Type B pancreatic cell (in vitro differentiated cells): Measurements from ENCODE around the gene MKI67. TPM values are rescaled to one million over a fixed set of nuclear protein-coding genes. Genes with fewer than 3 reads are reported as not detected.
A peak's percentile ranks its signal among the peaks of the same experiment; 100 is the strongest.

Source experiments
- DNase-seq: peaks from one replicate; pipeline ENCODE4 v3.0.0; 2021; ENCODE audit warnings: mixed read lengths; ENCODE audit not compliant: unreplicated experiment; ENCODE audit errors: extremely low spot score
- H3K27ac Mint-ChIP-seq: 2 replicates; pipeline ENCODE4 v1.8.0; 2021; ENCODE audit warnings: mild to moderate bottlenecking, mixed read lengths
- H3K27me3 Mint-ChIP-seq: 2 replicates; pipeline ENCODE4 v1.8.0; 2021; ENCODE audit warnings: mixed read lengths
- H3K36me3 Mint-ChIP-seq: 2 replicates; pipeline ENCODE4 v1.8.0; 2021; ENCODE audit warnings: mixed read lengths
- H3K4me1 Mint-ChIP-seq: one replicate; pipeline ENCODE4 v1.8.0; 2021; ENCODE audit warnings: mixed read lengths; ENCODE audit not compliant: unreplicated experiment
- H3K4me3 Mint-ChIP-seq: 2 replicates; pipeline ENCODE4 v1.8.0; 2021; ENCODE audit warnings: mild to moderate bottlenecking, mixed read lengths
- H3K9me3 Mint-ChIP-seq: 2 replicates; pipeline ENCODE4 v1.8.0; 2021; ENCODE audit warnings: mixed read lengths
- total RNA-seq: library from RNA; stranded (reverse); gene quantifications from 2 replicates; pipeline ENCODE4 v1.2.1, GENCODE V29; 2021; ENCODE audit warnings: low replicate concordance
- TF ChIP-seq, protein P1 (sequence below): fragments of 200-600 bp; sonication (generic); conservative IDR thresholded peaks from 2 replicates; pipeline ENCODE4 v1.5.0; 2021; ENCODE audit warnings: antibody characterized with exemption, mild to moderate bottlenecking

The MKI67 gene
- total RNA-seq, 1 donor from 2014 or later: 104 TPM

DNA sequence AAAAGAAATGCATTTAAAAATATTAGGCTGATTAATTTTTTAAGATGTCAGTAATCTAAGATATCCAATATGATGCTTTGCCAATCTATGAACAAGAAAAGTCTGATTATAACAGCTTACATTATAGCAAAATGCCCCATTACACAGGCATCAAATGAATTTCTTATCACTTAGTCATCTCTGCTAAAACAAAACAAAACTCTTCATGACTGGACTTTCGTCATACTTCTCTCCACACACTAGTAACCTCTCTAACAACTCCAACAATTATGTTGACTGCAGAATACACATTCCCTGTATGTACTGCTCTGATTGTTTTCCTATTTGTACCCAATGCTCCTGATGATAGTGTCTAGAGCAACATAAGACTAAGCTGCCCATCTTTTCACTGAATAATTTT lies 3.8 kb upstream of the MKI67 start:
- H3K4me1 Mint-ChIP-seq: peaks cover 4% of the 10 kb centered on the region
- H3K36me3 Mint-ChIP-seq: no peaks in the 10 kb centered on the region
- peaks cover 17% of the 10 kb centered on the region for H3K27me3 Mint-ChIP-seq
- TF ChIP-seq, protein P1, sequence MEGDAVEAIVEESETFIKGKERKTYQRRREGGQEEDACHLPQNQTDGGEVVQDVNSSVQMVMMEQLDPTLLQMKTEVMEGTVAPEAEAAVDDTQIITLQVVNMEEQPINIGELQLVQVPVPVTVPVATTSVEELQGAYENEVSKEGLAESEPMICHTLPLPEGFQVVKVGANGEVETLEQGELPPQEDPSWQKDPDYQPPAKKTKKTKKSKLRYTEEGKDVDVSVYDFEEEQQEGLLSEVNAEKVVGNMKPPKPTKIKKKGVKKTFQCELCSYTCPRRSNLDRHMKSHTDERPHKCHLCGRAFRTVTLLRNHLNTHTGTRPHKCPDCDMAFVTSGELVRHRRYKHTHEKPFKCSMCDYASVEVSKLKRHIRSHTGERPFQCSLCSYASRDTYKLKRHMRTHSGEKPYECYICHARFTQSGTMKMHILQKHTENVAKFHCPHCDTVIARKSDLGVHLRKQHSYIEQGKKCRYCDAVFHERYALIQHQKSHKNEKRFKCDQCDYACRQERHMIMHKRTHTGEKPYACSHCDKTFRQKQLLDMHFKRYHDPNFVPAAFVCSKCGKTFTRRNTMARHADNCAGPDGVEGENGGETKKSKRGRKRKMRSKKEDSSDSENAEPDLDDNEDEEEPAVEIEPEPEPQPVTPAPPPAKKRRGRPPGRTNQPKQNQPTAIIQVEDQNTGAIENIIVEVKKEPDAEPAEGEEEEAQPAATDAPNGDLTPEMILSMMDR: no peak
- H3K4me3 Mint-ChIP-seq: no peak overlapping the region
- H3K9me3 Mint-ChIP-seq: no peaks in the 10 kb centered on the region
- no peak for DNase-seq
- no peak overlapping the region for H3K27ac Mint-ChIP-seq

DNA sequence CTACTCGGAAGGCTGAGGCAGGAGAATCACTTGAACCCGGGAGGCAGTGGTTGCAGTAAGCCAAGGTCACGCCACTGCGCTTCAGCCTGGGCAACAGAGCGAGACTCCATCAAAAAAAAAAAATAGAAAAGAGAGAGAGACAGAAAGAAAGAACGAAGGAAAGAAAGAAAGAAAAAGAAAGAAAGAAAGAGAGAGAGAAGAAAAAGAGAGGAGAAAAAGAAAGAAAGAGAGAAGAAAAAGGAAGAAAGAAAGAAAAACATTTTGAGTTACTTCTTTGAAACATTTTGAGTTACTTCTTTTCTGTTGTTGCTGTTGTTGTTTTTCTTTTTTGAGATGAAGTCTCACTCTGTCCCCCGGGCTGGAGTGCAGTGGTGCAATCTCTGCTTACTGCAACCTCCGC lies 2.4 kb upstream of the MKI67 start:
- H3K36me3 Mint-ChIP-seq: no peaks in the 10 kb centered on the region
- H3K4me1 Mint-ChIP-seq: peaks cover 15% of the 10 kb centered on the region
- no peak overlapping the region for H3K4me3 Mint-ChIP-seq
- H3K27me3 Mint-ChIP-seq: peaks cover 18% of the 10 kb centered on the region
- no peak overlapping the region for H3K27ac Mint-ChIP-seq
- TF ChIP-seq, protein P1: no peak
- no peaks in the 10 kb centered on the region for H3K9me3 Mint-ChIP-seq
- no peak for DNase-seq

DNA sequence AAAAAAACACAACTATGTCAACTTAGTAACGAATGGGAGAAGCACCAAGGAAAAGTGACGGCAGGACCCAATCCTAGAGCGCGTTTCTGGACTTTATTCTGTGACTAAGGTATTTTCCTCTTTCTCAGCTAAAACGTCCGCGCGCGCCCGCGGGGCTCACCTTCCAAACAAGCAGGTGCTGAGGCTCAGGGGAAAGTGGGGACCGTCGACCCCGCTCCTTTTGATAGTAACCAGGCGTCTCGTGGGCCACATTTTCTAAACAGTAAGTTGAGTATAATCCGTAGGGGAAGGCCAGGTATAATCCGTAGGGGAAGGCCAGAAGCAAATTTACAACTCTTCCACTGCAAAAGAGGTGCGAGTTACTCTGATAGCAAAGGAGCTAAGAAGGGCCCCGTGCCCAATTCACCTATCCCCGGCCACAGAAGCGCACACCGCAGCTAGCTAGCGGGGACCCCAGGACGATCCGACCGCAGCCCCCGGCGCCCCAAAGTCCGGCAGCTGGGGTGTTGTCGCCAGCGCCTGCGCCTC lies 743 bp downstream of the MKI67 start:
- H3K27me3 Mint-ChIP-seq: peaks cover 9% of the 10 kb centered on the region
- H3K36me3 Mint-ChIP-seq: peaks cover 19% of the 10 kb centered on the region
- H3K9me3 Mint-ChIP-seq: no peaks in the 10 kb centered on the region
- H3K4me3 Mint-ChIP-seq: peak overlapping the region; percentile 94
- TF ChIP-seq, protein P1: no peak
- no peak for DNase-seq
- H3K27ac Mint-ChIP-seq: peak overlapping the region; percentile 72
- H3K4me1 Mint-ChIP-seq: peaks cover 23% of the 10 kb centered on the region

DNA sequence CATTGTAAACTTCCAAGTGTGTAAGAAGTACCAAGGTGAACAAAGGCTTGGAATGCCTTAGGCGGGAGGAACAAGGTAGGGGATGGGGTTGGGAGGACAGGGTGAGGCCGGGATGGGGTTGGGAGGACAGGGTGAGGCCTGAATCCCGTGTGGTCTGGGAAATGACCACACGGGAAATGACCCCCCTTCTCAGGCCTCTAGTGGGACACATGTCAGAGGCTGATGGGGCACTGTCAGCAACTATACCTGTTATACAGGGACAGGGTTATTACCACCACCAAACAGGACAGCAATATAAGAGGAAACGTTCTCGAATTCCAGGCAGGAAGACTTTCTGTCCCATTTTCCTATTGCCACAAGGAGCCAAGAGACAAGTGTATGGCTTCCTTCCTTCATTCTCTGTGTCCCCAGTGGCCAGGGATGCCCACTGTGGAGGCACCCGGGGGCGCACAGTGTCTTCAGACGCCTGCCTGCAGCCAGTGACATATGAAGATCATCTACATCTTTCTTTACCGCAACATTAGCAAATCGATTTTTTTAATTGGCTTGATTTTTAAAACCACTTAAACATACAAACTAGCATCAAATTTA lies 1.3 kb downstream of the MKI67 start:
- Mint-ChIP-seq H3K4me3 (peak overlapping the region; percentile 94), H3K9me3 (no peaks in the 10 kb centered on the region), H3K27ac (peak overlapping the region; percentile 72), H3K27me3 (peaks cover 7% of the 10 kb centered on the region), H3K4me1 (peaks cover 23% of the 10 kb centered on the region), H3K36me3 (peaks cover 19% of the 10 kb centered on the region)
- TF ChIP-seq, protein P1: no peak
- DNase-seq: no peak

DNA sequence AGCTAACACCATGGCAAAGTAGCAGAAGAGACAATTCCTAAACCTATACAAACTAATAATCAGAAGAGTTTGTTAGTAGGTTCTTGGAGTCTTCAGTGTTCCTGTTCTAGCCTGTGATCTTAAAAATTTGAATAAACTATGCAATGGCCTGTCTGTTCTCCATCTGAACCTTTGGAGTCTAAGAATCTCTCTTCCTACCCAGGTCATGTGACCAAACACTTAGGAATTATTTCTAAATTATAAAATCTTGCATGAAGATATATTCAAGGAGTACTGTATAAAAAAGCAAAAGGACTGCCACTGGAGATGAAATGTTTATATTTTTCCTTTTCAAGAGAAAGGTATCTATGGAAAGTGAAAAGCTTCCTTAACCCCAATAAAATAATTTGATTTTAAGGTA lies 2.4 kb downstream of the MKI67 start:
- H3K4me3 Mint-ChIP-seq: peak overlapping the region; percentile 94
- no peaks in the 10 kb centered on the region for H3K9me3 Mint-ChIP-seq
- no peak for DNase-seq
- H3K27me3 Mint-ChIP-seq: peaks cover 7% of the 10 kb centered on the region
- H3K36me3 Mint-ChIP-seq: peaks cover 25% of the 10 kb centered on the region
- no peak overlapping the region for H3K27ac Mint-ChIP-seq
- TF ChIP-seq, protein P1: no peak
- peaks cover 23% of the 10 kb centered on the region for H3K4me1 Mint-ChIP-seq
